Measurements from ENCODE around the gene ZNF48.
A peak's percentile ranks its signal among the peaks of the same experiment; 100 is the strongest.

The ZNF48 gene

GRCh38 chr16:30358990-30359870 lies 36.0 kb upstream of the ZNF48 start:
- no peak for DNase-seq (ENCODE audit: low read depth in 2 of 2)

GRCh38 chr16:30359871-30360170 lies 35.4 kb upstream of the ZNF48 start:
- no peak for DNase-seq (ENCODE audit: low read depth in 2 of 2)

GRCh38 chr16:30361180-30361579 lies 34.0 kb upstream of the ZNF48 start:
- no peak for DNase-seq (ENCODE audit: low read depth in 2 of 2)

- DNase-seq (ENCODE audit: low read depth in 2 of 2): no peak
Measured at GRCh38 chr16:30365200-30365599, 30.0 kb upstream of the ZNF48 start.

- no peak for DNase-seq (ENCODE audit: low read depth in 2 of 2)
Measured at GRCh38 chr16:30366511-30366910, 28.7 kb upstream of the ZNF48 start.

- no peak for DNase-seq (ENCODE audit: low read depth in 2 of 2)
Measured at GRCh38 chr16:30367349-30368009, 27.7 kb upstream of the ZNF48 start.

- DNase-seq (ENCODE audit: low read depth in 2 of 2): no peak
Measured at GRCh38 chr16:30368122-30368791, 27.0 kb upstream of the ZNF48 start.

DNA sequence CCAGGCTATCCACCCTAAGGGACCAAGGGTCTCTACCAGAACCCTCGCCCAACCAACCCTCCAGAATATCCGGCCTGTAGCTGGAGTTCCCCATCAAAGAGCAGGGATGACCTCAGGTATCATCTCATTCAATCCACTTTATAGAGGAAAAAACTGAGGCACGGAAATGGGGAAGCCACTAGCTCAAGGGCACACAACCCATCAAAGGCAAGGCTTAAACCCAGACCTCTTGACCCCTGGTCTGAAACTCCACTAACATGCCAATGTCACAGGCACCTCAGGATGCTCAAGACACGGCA lies 26.5 kb upstream of the ZNF48 start:
- no peak for DNase-seq (ENCODE audit: low read depth in 2 of 2)

- no peak for DNase-seq (ENCODE audit: low read depth in 2 of 2)
Measured at GRCh38 chr16:30369091-30369937, 25.9 kb upstream of the ZNF48 start.

DNA sequence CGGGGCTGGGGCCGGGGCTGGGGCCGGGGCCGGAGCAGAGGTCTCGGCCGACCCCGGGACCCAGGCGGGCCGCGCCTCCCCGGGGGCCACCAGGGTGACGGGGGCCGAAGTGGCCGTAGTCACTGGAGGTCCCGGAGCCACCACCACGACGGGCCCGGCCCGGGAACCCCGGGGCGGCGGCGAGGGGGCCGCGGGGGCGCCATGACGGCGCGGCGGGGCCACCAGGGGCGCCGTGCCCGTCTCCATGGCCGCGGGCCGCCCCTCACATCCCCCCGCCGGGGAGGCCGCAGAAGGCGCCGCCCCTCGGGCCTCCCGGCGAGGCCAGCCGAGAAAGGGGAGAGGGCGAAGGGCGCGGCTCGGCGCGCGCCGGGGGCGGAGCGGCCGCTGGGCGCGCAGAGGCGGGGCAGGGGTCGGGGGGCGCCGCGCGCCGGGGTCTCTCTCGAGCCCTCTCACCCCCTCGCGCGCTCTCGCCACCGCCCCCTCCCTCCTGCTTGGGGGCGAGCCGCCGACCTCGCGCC lies 25.2 kb upstream of the ZNF48 start:
- DNase-seq (ENCODE audit: low read depth in 2 of 2): no peak

DNA sequence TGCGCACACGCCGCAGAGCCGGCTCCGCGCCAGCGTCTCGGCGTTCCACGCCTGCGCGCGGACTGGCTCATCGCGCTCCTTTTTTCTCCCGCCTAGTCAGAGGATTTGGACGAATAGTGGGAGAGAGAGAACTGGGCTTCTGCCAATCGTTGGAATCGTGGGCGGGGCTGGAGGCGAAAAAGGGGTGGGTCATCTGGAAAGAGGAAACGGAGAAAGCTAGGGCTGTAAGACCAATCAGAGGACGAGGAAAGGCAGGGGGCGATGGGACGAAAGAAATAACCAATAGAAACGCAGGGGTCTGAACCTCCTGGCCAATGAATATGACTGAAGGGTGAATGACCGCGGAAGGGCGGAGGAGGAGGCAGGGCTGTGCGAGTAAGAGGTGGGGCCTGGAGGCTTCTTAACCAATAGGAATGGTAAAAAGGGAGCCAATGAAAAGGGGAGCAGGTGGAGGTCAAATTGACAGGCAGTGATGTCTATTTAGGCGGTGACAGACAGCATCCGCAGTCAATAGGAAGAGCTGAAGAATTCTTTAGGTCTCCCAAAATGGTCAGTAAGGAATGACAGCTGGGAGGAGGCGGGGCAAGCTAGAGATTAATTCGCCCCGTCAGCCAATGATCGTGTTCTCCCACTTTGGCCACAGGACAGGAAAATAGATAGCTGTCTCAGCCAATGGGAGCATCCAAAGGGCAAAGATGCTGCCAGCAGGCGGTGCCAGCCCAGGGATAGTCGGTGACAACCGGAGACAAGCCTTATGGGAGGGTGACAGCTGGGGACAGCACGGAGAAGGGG lies 24.6 kb upstream of the ZNF48 start, which contains the start of gene TBC1D10B:
Gene TBC1D10B (minus strand): TSS at position 39 of the 792 bp plus-strand sequence. CDS start 311 bp downstream, outside the sequence.
- DNase-seq (ENCODE audit: low read depth in 2 of 2): peak; percentile 96 to 97

- no peak for DNase-seq (ENCODE audit: low read depth in 2 of 2)
Measured at GRCh38 chr16:30371248-30371816, 23.9 kb upstream of the ZNF48 start.

- no peak for DNase-seq (ENCODE audit: low read depth in 2 of 2)
Measured at GRCh38 chr16:30372038-30372712, 23.0 kb upstream of the ZNF48 start.

- DNase-seq (ENCODE audit: low read depth in 2 of 2): no peak
Measured at GRCh38 chr16:30372725-30373124, 22.5 kb upstream of the ZNF48 start.

DNA sequence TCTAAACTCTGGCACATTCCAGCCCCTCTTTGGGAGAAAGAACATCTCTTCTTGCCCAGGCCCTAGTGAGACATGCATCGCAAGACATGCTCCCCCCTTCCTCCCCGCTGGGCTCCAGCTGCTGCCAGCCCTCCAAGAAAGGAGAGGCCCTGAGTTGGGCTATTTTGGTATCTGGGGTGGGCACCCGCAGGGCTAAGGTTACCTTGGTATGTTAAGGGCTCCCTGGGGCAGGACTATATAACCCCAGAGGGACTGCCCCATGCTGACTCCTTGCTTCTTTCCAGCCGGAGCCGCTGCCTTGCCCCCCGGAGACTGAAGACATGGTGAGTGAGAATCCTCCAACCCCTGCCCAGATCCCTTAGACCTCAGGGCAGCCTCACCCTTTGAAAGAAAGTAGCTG lies 20.7 kb upstream of the ZNF48 start, which contains the start of gene MYL11:
Gene MYL11 (plus strand): TSS at position 265 of the 400 bp plus-strand sequence. CDS start 56 bp downstream, at position 321.
- DNase-seq (ENCODE audit: low read depth in 2 of 2): no peak

- DNase-seq (ENCODE audit: low read depth in 2 of 2): no peak
Measured at GRCh38 chr16:30375864-30376263, 19.4 kb upstream of the ZNF48 start.

- DNase-seq (ENCODE audit: low read depth in 2 of 2): no peak
Measured at GRCh38 chr16:30376461-30376902, 18.7 kb upstream of the ZNF48 start.

DNA sequence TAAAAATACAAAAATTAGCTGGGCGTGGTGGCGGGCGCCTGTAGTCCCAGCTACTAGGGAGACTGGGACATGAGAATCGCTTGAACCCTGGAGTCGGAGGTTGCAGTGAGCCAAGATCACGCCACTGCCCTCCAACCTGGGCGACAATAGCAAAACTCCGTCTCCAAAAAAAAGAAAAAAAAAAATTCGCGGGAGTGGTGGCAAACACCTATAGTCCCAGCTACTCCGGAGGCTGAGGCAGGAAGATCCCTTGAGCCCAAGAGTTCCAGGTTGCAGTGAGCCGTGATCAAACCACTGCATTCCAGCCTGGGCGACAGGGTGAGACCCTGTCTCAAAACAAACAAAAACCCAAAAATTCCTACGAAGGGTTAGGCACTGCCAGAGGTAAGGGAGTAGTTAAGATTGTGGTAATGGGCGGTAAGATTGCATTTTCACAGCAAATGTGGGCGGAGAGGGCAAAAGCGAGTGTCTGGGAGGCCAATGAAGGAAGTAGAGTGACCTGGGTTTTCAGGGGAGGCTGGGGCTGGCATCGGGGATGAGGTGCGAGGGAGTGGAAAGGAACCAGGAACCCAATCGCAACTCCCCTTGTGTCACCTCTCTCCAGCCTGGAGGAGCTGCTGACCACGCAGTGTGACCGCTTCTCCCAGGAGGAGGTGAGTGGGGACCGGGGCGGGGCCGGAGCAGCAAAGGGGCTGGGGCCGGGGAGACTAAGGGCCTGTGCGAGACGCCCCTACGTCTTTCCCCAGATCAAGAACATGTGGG lies 18.0 kb upstream of the ZNF48 start:
- DNase-seq (ENCODE audit: low read depth in 2 of 2): no peak

DNA sequence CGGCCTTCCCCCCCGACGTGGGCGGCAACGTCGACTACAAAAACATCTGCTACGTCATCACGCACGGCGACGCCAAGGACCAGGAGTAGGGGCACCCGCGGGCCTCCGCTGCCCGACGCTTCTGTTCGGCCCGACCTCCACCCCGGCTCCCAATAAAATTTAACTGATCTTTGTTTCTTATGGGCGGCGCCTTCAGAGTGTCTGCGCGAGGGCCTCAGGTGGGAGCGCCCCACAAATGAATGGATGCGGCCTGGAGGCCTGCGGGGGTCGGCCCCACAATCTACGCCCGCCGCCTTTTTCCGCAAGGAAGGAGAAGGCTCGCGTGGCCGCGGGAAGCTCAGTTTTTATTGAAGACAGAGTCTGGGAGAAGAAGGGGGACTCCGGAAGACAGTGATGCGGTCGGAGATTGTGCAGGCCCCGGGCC lies 17.4 kb upstream of the ZNF48 start:
- peak; percentile 77 to 78 for DNase-seq (ENCODE audit: low read depth in 2 of 2)
